Forelimb muscle (tissue), 1 donor: ENCODE data around the gene PPP2R2D. TPM values are rescaled to one million over a fixed set of nuclear protein-coding genes. Genes with fewer than 3 reads are reported as not detected.

ENCODE experiments used
- DNase-seq: peaks from one replicate; pipeline ENCODE4 v3.0.0-alpha.2; 2013; ENCODE audit warnings: low read depth
- polyA plus RNA-seq: library from polyadenylated mRNA; unstranded; fragments of 120-200 nt; gene quantifications from one replicate; pipeline ENCODE4 v1.2.1, GENCODE V29; 2013; ENCODE audit not compliant: insufficient read length

The PPP2R2D gene
- polyA plus RNA-seq, 1 donor: 29.8 TPM

DNA sequence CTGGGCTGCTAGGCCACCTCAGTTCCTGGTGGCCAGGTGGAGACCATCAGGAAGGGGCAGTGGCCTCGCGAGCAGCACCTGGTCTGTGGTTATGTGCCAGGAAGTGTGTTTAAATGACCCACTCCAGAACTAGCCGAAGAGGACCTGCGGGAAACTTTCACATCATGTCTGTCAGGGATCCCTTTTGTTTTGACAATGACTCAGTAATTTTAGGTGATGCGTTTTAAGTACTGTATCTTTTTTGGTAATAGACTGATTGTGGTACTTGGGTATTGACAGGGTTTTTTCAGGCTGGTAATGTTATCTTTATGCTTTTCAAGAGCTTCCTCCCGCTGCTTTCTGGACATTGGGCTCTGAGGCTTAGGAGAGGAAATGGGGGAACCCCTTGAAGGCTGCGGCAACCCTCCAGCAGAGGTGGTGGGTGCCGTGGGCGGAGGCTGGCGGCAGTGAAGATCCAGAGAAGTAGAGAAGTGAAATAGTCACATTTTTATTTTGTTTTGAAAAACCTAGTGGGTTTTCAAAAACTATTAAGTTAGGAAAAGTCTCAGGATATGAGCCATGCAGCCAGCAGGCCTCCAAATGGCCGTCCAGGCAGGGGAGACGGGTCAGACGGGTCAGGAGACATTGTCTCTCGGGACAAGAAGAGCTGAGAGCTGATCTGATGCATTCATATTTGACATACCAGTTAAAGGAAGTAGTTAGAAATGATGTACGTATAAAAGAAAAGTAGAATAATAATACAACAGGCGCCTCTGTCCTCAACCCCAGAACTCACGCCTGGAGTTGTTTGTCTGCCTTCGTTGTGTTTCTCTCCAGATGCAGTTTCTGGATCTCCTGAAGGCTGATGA, 27.7 kb downstream of the PPP2R2D start:
- no peak for DNase-seq

GRCh38 chr10:131929122-131929845, 28.5 kb downstream of the PPP2R2D start:
- DNase-seq: no peak

- no peak for DNase-seq
Measured at GRCh38 chr10:131930150-131930549, 29.3 kb downstream of the PPP2R2D start.

GRCh38 chr10:131930586-131931330, 29.9 kb downstream of the PPP2R2D start:
- no peak for DNase-seq

DNA sequence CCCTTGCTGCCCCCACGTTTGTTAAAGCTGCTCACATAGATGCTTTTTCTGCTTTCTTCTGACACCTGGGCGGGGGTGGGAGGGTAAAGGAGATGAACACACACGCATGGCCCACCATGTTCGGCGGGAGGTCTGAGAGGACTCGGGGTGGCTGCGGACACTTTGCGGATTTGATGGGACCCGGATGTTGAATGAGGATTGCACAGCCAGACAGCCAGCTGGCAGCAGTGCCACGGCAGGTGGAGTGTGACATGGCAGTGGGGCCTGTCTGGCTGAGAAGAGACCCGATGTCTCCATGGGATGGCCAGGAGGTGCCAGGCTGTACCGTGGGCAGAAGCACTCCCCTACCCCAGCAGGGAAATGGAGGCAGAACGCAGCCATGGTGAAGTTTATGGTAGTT, 31.2 kb downstream of the PPP2R2D start:
- no peak for DNase-seq

- no peak for DNase-seq
Measured at GRCh38 chr10:131933016-131933695, 32.3 kb downstream of the PPP2R2D start.

DNA sequence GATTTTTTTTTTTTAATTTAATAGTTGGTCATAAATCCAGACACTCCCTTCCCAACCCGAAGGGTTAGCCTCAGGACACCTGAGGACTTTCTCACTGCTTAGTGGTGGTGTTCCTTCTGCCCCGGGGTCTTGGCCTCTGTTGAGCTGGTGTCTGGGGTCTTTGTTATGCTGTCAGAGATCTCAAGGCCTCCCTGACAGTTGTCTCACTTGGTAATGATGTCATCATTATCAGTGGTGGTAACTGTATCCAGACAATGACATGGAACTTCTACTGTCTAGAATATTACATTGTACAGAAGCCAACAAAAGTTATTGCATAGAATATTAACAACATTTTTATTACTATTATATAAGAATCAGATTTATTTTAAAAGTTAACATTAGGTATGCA, 32.9 kb downstream of the PPP2R2D start:
- no peak for DNase-seq

- no peak for DNase-seq
Measured at GRCh38 chr10:131934769-131935168, 34.0 kb downstream of the PPP2R2D start.

- DNase-seq: no peak
Measured at GRCh38 chr10:131935260-131935659, 34.5 kb downstream of the PPP2R2D start.

- DNase-seq: no peak
Measured at GRCh38 chr10:131936294-131936693, 35.5 kb downstream of the PPP2R2D start.

DNA sequence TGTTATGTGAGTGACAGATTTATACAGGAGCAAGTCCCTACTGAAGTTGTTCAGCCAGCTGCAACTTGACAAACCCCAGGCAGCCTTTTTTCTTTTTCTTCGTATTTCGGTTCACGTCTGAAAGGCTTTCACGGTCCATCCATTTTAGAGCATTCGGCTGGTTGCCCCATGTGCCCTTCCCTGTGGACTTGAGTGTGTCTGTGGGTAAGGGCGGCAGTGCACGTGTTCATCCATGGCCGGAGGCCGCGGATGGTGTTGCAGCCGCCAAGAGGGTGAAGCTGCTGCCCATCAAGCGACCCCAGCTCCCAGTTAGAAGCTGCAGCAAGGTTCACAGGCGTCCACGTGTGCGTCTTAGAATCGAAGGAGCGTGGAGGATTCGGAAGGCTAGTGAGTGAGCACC, 35.9 kb downstream of the PPP2R2D start:
- DNase-seq: no peak

GRCh38 chr10:131937836-131938235, 37.0 kb downstream of the PPP2R2D start:
- DNase-seq: no peak

- no peak for DNase-seq
Measured at GRCh38 chr10:131938681-131939080, 37.9 kb downstream of the PPP2R2D start.

DNA sequence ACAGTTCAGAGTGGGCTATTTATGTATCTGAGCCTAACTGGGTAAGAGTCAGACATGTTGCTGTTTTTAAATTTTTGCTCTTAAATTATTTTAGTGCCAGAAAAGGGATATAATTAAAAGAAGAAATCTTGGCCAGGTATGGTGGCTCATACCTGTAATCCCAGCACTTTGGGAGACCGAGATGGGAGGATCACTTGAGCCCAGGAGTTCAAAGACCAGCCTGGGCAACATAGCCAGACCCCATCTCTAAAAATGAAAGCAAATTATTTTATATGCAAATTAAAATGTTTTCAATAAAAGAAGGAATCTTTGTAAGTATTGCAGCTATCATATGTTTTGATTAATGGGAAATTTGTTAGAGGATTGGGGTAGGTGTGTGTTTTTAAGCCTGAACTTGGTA, 41.6 kb downstream of the PPP2R2D start:
- DNase-seq: no peak

GRCh38 chr10:131943021-131943814, 42.4 kb downstream of the PPP2R2D start:
- DNase-seq: no peak

DNA sequence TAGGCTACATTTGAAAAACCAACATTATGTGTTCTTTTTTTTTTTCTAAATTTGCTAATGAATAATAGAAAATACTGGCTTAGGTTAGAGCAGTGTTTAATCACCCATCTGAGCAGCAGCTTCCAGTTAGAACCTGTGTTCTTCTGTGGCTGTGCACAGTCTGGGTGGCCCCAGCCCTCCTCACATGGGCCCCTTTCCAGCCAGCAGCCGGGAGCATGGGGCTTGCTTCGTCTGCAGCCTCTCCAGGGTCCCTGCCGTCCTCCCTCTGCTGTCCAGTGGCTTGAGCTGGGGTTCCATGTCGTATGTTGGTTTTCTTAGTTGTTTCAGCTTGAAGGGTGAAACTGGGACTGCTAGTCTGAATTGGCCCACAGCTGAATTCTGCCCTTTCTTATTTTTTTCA, 43.6 kb downstream of the PPP2R2D start:
- no peak for DNase-seq

- no peak for DNase-seq
Measured at GRCh38 chr10:131944976-131945695, 44.3 kb downstream of the PPP2R2D start.

DNA sequence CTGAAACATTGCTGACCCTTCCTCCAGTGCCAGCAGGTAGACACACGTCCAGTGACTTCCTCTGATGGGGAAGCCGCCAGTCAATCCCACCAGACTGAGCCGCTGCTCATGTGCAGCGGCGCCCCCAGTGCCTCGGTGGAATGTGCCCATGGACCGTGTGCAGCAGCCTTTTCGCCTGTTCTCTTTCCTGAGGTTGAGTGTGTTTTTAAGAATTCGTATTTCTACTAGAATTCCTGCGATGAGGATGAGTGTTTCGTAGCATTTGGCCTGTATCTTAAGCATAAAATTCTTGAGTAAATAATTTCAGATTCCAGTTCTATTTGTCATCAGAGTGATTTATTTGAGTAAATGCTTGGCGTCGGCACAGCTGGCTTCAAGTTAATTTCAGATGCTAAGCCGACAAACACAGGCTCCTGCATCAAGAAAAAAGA, 45.5 kb downstream of the PPP2R2D start:
- no peak for DNase-seq

GRCh38 chr10:131946880-131947279, 46.1 kb downstream of the PPP2R2D start:
- DNase-seq: no peak

DNA sequence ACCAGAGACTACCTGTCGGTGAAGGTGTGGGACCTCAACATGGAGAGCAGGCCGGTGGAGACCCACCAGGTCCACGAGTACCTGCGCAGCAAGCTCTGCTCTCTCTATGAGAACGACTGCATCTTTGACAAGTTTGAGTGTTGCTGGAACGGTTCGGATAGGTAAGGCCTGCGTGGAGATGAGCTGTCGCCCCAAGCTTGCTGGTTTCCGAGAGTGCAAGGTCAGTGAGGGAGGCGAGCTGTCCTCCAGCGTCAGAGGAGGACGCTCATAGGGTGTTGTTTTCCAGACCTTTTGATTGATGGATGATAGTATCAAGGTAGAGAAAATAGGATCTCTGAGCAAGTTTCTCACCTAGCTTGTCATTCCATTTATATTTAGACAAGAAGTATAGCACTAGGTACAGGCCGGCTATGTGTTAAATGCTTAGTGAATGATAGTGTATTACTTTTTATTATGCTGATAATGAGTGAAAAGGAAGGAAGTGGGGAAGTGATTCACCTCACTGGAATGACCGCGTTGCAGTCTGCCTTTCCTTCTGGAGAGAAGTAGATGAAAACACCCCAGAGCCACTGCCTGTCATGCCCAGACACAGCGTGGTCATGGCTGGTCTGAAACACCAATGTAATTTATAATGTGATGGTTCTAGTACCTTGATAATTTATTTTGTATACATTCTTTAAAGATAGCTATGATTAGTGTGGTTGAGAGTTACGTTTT, 47.0 kb downstream of the PPP2R2D start:
- no peak for DNase-seq
